T-helper 2 cell treated with Interferon-gamma antibody and Interleukin-4, amounts not matched to agents 5 μg/mL and 100 μg/mL, for 36 hours (primary cell): ENCODE results near the gene GSTP1.

Experiments used
- DNase-seq: peaks from one replicate; pipeline ENCODE4 v3.0.0; 2021; ENCODE audit warnings: low spot score
- H3K27ac Mint-ChIP-seq: one replicate; pipeline ENCODE4 v1.8.0; 2021; ENCODE audit warnings: mild to moderate bottlenecking, mixed read lengths
- H3K27me3 Mint-ChIP-seq: one replicate; pipeline ENCODE4 v1.8.0; 2021; ENCODE audit warnings: low read depth, mixed read lengths
- H3K36me3 Mint-ChIP-seq: one replicate; pipeline ENCODE4 v1.8.0; 2021; ENCODE audit warnings: low read depth, mixed read lengths
- H3K4me1 Mint-ChIP-seq: one replicate; pipeline ENCODE4 v1.8.0; 2021; ENCODE audit warnings: low read depth, mixed read lengths
- H3K4me3 Mint-ChIP-seq: one replicate; pipeline ENCODE4 v1.8.0; 2022; ENCODE audit warnings: mild to moderate bottlenecking, moderate library complexity, mixed read lengths
- H3K9me3 Mint-ChIP-seq: one replicate; pipeline ENCODE4 v1.8.0; 2021; ENCODE audit warnings: mixed read lengths

The GSTP1 gene

DNA sequence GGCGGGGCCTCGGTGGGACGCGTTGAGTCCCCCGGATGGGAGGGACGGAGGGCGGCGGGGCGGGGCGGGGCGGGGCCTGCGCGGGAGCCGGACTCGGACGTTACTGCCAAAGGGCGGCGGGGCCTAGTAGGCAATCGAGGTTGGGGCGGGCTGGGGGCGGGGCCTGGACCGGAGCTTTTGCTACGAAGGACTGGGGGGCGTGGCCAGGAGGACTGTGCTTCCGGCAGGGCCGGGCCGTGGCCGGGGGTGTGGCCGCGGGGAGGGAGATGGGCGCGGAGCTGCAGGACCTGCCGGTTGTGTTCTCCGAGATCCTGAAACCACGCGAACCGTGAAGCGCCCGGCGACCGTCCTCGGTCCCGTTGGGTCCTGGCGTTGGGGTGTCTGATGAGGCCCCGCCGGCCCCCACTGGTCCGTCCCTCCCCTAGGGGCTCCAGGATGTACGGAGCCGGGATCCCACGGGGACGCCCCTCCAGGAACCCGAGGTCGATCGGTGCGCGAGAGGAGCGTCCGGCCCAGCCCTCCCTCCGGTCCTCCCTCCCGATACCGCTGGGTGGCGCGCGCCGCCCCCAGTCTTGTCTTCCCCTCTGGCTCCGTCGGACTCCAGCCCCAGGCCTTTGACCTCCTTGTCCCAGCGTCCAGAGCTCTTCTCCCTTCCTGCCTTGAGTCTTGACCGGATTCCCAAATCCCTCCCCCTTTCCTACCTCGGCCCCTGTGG lies 46.8 kb downstream of the GSTP1 start:
- Mint-ChIP-seq H3K9me3 (no peaks in the 10 kb centered on the region), H3K36me3 (no peaks in the 10 kb centered on the region), H3K4me1 (peaks cover 13% of the 10 kb centered on the region), H3K4me3 (peak overlapping the region; percentile 94), H3K27ac (peak overlapping the region; percentile 92), H3K27me3 (no peaks in the 10 kb centered on the region)
- peak; percentile 97 for DNase-seq

DNA sequence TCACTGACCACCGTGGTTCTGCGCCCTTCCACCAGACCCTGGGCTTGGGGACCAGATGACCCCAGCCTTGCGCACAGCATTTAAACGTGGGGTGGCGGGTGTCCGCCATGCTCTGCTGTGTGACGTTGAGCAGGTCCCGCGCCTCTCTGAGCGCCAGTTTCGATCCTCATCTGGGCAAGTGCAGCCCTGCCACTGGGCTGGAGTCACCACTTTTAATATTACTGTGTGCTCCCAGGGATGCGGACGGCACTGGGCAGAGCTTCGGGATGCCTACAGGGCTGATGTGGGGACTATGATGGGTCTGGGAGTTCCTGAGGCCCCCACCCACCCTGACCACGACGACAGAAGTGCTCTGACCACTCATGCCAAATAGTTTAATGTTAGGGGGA lies 47.3 kb downstream of the GSTP1 start:
- H3K36me3 Mint-ChIP-seq = no peaks in the 10 kb centered on the region
- H3K9me3 Mint-ChIP-seq = no peaks in the 10 kb centered on the region
- no peaks in the 10 kb centered on the region for H3K27me3 Mint-ChIP-seq
- DNase-seq = no peak
- H3K4me1 Mint-ChIP-seq = peaks cover 8% of the 10 kb centered on the region
- peak overlapping the region; percentile 94 for H3K4me3 Mint-ChIP-seq
- H3K27ac Mint-ChIP-seq = peak overlapping the region; percentile 88

DNA sequence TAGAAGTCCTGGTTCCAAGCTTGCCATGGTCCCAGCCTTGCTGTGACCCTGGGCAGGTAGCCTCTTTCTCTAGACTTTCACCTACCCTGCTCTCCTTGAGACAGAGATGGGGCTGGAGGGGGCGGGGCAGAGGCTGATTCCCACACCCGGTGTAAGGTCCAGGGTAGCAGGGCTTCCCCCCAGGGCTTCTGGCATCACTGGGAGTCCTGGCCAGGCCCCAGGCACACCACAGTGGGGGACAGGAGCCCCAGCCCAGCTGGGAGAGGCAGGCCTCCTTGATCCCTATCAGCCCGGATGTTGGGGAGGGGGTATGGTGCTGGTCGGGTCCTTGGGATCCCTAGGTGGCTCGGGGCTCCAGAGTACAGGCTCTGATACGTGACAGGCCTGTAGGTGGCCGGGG lies 47.8 kb downstream of the GSTP1 start:
- H3K9me3 Mint-ChIP-seq = no peaks in the 10 kb centered on the region
- H3K27ac Mint-ChIP-seq = peak overlapping the region; percentile 88

DNA sequence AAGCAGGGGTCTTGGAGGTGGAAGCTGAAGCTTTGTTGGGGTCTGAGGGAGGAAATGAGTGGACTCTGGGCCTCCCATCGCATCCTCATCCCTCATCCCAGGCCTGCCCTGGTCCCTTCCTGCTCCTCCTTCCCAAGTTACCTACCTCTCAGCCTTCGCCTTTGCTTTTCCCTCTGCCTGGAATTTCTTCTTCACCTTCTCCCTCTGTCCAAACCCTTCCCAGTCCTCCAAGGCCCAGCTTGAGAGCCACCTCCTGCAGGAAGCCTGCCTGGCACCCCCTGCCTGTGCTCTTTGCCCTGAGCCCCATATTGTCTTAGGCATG lies 48.2 kb downstream of the GSTP1 start:
- Mint-ChIP-seq H3K4me1 (peaks cover 7% of the 10 kb centered on the region), H3K4me3 (peak overlapping the region; percentile 55), H3K27ac (peak overlapping the region; percentile 20), H3K9me3 (no peaks in the 10 kb centered on the region), H3K36me3 (no peaks in the 10 kb centered on the region), H3K27me3 (no peaks in the 10 kb centered on the region)
- no peak for DNase-seq

More for the DNA sequence above, 47.8 kb downstream of the GSTP1 start:
- Mint-ChIP-seq H3K4me1 (peaks cover 8% of the 10 kb centered on the region), H3K27me3 (no peaks in the 10 kb centered on the region), H3K36me3 (no peaks in the 10 kb centered on the region), H3K4me3 (peak overlapping the region; percentile 94)
- DNase-seq = no peak

DNA sequence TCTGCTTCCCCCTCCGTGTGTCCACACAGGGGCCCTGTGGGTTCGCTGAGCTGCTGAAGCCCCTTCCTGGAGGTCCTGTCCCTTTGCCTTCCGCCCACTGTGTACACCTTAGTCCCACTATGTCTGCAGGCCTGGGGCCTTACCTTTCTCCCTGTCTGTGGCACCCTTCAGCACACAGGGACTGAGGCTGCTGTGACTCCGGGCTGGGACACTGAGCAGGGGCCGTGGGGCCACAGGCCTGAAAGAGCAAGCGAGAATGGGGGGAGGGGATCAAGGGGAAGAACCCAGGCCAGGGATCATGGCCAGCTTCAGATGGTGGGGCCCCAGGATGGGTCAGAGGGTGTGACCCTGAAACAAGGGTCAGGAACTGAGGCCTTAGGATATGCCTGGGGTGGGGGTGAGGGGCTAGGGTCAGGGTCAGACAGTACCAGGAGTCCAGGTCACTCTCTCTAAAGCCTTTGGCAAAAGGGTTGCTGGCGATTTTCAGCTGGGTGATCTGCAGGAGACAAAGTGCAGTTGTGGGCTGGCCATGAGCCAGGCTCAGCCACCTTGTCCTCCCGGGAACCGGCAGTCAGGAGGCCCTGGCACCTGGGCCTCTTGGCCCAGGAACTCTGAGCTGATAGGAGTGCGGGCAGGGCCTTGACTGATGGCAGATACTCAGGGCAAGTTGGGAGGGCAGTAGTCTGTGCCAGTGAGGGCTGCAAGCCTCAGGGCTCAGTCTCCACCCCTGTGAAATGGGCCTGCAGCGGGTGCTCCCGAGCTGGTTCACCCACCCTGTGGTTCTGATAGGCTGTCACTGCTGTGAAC lies 48.8 kb downstream of the GSTP1 start:
- H3K9me3 Mint-ChIP-seq = no peaks in the 10 kb centered on the region
- H3K27me3 Mint-ChIP-seq = no peaks in the 10 kb centered on the region
- no peaks in the 10 kb centered on the region for H3K36me3 Mint-ChIP-seq
- H3K4me3 Mint-ChIP-seq = peak overlapping the region; percentile 55
- H3K27ac Mint-ChIP-seq = no peak overlapping the region
- peaks cover 13% of the 10 kb centered on the region for H3K4me1 Mint-ChIP-seq
- DNase-seq = no peak

DNA sequence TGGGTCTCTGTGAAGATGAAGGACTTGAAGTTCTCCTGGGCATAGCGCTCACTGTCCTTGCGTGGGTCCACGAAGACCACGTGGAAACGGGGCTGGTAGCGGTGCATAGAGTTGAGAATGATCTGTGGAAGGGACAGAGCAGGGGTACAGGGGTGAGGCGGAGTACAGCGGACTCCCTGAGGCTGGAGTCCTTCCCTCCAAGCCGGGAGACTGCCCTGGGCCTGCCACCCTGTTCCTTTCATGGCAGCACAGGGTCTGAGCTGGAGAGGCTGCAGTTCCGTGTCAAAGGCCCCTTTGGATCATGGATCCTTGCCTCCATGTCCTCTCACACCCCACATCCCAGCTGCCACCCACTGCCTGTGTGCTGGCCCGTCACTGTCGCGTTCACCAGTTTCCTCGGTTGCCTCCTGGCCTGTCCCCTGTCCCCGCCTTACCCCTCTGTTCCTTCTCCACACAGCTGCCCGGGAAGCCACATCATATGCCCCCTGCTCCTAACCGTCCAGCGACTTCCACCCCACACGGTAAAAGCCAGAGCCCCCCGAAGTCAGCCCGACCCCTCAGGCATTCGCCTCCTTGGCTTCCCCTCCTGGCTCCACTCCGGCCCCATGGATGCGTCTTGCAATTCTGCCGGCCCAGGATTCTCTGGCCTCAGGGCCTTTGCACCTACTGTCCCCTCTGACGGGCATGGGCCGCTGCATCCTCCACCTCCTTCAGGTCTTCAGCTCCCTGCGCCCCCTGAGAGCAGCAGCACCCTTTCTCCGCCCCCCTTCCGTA lies 49.6 kb downstream of the GSTP1 start:
- H3K9me3 Mint-ChIP-seq = no peaks in the 10 kb centered on the region
- peak overlapping the region; percentile 63 for H3K27ac Mint-ChIP-seq
- no peaks in the 10 kb centered on the region for H3K27me3 Mint-ChIP-seq
- H3K4me1 Mint-ChIP-seq = peaks cover 13% of the 10 kb centered on the region
- no peaks in the 10 kb centered on the region for H3K36me3 Mint-ChIP-seq
- no peak for DNase-seq
- no peak overlapping the region for H3K4me3 Mint-ChIP-seq

DNA sequence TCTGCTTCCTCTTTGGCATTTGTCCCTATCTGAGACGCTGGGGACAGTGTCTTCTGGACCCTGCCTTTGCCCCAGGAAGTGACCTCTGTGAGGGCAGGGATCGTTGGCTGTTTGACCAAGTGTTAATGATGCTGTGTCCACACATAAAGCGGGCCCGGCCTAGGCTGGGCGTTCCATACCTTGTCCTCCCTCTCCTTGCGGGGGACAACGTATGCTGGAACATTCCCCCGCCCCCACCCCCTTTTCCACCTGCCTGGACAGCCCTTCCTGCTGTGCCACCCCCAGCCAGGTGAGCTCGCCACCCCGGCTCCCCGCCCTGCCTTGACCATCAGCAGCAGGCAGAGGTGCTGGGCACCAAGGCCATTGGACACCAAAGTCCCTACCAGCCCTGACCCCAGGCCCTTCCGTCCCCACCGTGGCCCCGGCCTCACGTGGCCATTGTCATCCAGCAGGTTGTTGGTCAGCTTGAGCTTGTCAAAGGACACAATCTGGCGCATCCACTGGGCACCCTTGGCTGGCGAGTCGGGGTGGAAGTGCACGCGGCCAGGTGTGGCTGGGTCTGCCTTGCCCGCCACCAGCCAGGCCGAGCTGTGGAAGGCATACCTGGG lies 50.2 kb downstream of the GSTP1 start:
- Mint-ChIP-seq H3K9me3 (no peaks in the 10 kb centered on the region), H3K4me3 (no peak overlapping the region), H3K36me3 (no peaks in the 10 kb centered on the region), H3K4me1 (peaks cover 13% of the 10 kb centered on the region), H3K27ac (no peak overlapping the region), H3K27me3 (no peaks in the 10 kb centered on the region)
- no peak for DNase-seq

DNA sequence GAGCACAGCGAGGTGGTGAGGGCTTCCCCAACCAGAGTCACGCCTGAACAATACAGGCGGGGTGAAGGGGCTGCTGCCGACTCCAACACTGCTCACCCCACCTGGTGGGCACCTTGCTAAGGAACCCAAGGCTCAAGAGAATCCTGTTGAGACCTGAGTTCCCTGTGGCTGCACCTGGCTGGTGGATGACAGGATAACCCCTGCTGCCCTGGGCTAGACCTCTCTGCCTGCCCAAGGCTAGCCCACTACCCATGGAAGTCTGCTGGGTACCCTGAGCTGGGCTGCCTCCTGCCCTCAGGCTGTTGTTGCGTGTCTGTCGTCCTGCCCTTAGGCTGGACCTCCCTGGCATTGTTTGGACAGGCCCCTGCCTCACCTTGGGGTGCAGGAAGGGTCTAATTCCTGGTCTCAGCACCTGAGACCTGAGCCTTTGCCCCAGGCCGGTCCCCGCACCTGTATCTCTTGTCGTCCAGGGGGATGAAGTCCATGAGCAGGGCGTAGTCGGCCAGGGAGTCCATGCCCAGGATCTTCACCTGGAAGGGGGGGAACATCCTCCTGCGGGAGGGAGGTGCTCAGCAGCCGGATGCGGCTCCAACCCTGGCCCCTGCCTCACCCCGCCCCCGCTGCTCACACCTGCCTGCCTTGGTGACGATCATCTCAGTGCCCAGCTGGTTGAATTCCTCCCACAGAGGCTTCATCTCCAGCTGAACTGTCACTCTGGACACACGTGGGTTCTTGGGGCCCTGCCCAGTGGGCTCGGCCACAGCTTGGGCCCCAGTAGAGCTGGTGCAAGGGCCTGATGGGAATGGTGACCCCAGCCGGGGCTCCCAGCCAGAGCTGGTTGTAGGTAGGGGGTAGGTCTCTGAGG lies 51.0 kb downstream of the GSTP1 start:
- no peaks in the 10 kb centered on the region for H3K9me3 Mint-ChIP-seq
- DNase-seq = no peak
- H3K27ac Mint-ChIP-seq = no peak overlapping the region
- H3K36me3 Mint-ChIP-seq = no peaks in the 10 kb centered on the region
- no peaks in the 10 kb centered on the region for H3K27me3 Mint-ChIP-seq
- H3K4me1 Mint-ChIP-seq = peaks cover 13% of the 10 kb centered on the region
- H3K4me3 Mint-ChIP-seq = no peak overlapping the region

DNA sequence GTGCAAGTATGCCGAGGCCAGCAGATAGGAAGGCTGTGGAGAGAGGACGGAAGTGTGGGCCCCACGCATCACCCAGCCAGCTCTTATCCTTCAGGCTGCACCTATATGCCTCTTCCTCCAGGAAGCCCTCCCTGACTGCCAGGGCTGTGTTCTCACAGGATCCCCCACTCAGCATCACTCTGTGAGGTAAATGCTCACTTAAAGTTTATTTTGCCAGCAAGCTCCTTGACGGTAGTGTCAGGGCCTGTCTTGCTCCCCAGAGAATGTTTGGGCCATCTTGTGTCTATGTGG lies 51.6 kb downstream of the GSTP1 start:
- no peak overlapping the region for H3K27ac Mint-ChIP-seq
- no peaks in the 10 kb centered on the region for H3K36me3 Mint-ChIP-seq
- no peaks in the 10 kb centered on the region for H3K9me3 Mint-ChIP-seq

More for the DNA sequence above, 51.6 kb downstream of the GSTP1 start:
- Mint-ChIP-seq H3K4me1 (peaks cover 13% of the 10 kb centered on the region), H3K4me3 (no peak overlapping the region), H3K27me3 (no peaks in the 10 kb centered on the region)
- no peak for DNase-seq
